H9 (cell line): ENCODE measurements around the gene UPF2. TPM values are rescaled to one million over a fixed set of nuclear protein-coding genes. Genes with fewer than 3 reads are reported as not detected.

Experiments used
- DNase-seq: peaks from one replicate; pipeline ENCODE4 v3.0.0-alpha.2; 2017
- H2AFZ ChIP-seq: one replicate; pipeline ENCODE4 v1.6.1; 2013; ENCODE audit warnings: mild to moderate bottlenecking, low read length, control low read depth, moderate library complexity
- H2AK5ac ChIP-seq: 2 replicates; pipeline ENCODE4 v1.6.1; 2013; ENCODE audit warnings: low read length, control low read depth, mixed read lengths; ENCODE audit not compliant: insufficient read length
- H2BK120ac ChIP-seq: one replicate; pipeline ENCODE4 v1.6.1; 2013; ENCODE audit warnings: low read depth, mild to moderate bottlenecking, low read length, control low read depth, inconsistent platforms; ENCODE audit not compliant: poor library complexity, severe bottlenecking
- H2BK12ac ChIP-seq: 2 replicates; pipeline ENCODE4 v1.6.1; 2013; ENCODE audit warnings: low read length, control low read depth, mixed read lengths, low read depth; ENCODE audit not compliant: insufficient read length
- H2BK15ac ChIP-seq: 2 replicates; pipeline ENCODE4 v1.6.1; 2013; ENCODE audit warnings: low read depth, low read length, control low read depth
- H2BK20ac ChIP-seq: one replicate; pipeline ENCODE4 v1.6.1; 2013; ENCODE audit warnings: low read depth, mild to moderate bottlenecking, low read length, control low read depth, inconsistent platforms; ENCODE audit not compliant: poor library complexity, severe bottlenecking
- H2BK5ac ChIP-seq: 2 replicates; pipeline ENCODE4 v1.6.1; 2013; ENCODE audit warnings: low read length, control low read depth, mixed read lengths; ENCODE audit not compliant: insufficient read length
- H3K14ac ChIP-seq: 2 replicates; pipeline ENCODE4 v1.6.1; 2013; ENCODE audit warnings: low read length, control low read depth; ENCODE audit not compliant: insufficient read depth
- H3K18ac ChIP-seq: 2 replicates; pipeline ENCODE4 v1.6.1; 2013; ENCODE audit warnings: low read depth, mild to moderate bottlenecking, mixed read lengths, low read length, control low read depth; ENCODE audit not compliant: insufficient read length
- H3K23ac ChIP-seq: 2 replicates; pipeline ENCODE4 v1.6.1; 2013; ENCODE audit warnings: low read length, control low read depth, mixed read lengths, low read depth; ENCODE audit not compliant: insufficient read length
- H3K23me2 ChIP-seq: 2 replicates; pipeline ENCODE4 v1.6.1; 2013; ENCODE audit warnings: low read depth, mild to moderate bottlenecking, mixed read lengths, low read length, control low read depth; ENCODE audit not compliant: insufficient read length, poor library complexity, severe bottlenecking
- H3K27ac ChIP-seq: 2 replicates; pipeline ENCODE4 v1.5.1; 2013; ENCODE audit warnings: low read length, control low read depth, mixed read lengths, low read depth; ENCODE audit not compliant: insufficient read length
- H3K27me3 ChIP-seq: 2 replicates; pipeline ENCODE4 v1.6.1; 2013; ENCODE audit warnings: low read length, control low read depth, inconsistent platforms; ENCODE audit not compliant: insufficient read depth
- H3K4ac ChIP-seq: 2 replicates; pipeline ENCODE4 v1.6.1; 2013; ENCODE audit warnings: low read depth, mild to moderate bottlenecking, control low read depth, inconsistent platforms, low read length, moderate library complexity
- H3K4me1 ChIP-seq: 2 replicates; pipeline ENCODE4 v1.6.1; 2013; ENCODE audit warnings: low read length, control low read depth, inconsistent platforms; ENCODE audit not compliant: insufficient read depth
- H3K4me2 ChIP-seq: 2 replicates; pipeline ENCODE4 v1.6.1; 2013; ENCODE audit warnings: low read length, control low read depth, mixed read lengths; ENCODE audit not compliant: insufficient read length, insufficient read depth
- H3K56ac ChIP-seq: 2 replicates; pipeline ENCODE4 v1.6.1; 2013; ENCODE audit warnings: low read depth, mild to moderate bottlenecking, mixed read lengths, low read length, control low read depth; ENCODE audit not compliant: insufficient read length
- H3K79me1 ChIP-seq: 2 replicates; pipeline ENCODE4 v1.6.1; 2013; ENCODE audit warnings: low read depth, mild to moderate bottlenecking, moderate library complexity, low read length, control low read depth, inconsistent platforms; ENCODE audit not compliant: insufficient read depth, poor library complexity, severe bottlenecking
- H3K79me2 ChIP-seq: 2 replicates; pipeline ENCODE4 v1.6.1; 2013; ENCODE audit warnings: low read length, control low read depth, inconsistent platforms; ENCODE audit not compliant: insufficient read depth
- H3K9ac ChIP-seq: 2 replicates; pipeline ENCODE4 v1.6.1; 2013; ENCODE audit warnings: low read length, control low read depth, mixed read lengths; ENCODE audit not compliant: insufficient read length; ENCODE audit errors: extremely low read depth
- H3K9me3 ChIP-seq: one replicate; pipeline ENCODE4 v1.6.1; 2013; ENCODE audit warnings: low read depth, low read length, inconsistent platforms; ENCODE audit not compliant: control insufficient read depth
- H3T11ph ChIP-seq: one replicate; pipeline ENCODE4 v1.6.1; 2013; ENCODE audit warnings: mild to moderate bottlenecking, low read length, control low read depth, inconsistent platforms
- H4K20me1 ChIP-seq: one replicate; pipeline ENCODE4 v1.6.1; 2013; ENCODE audit not compliant: control insufficient read depth, insufficient read length, insufficient read depth
- H4K5ac ChIP-seq: 2 replicates; pipeline ENCODE4 v1.6.1; 2013; ENCODE audit warnings: low read depth, mild to moderate bottlenecking, mixed read lengths, low read length, control low read depth; ENCODE audit not compliant: insufficient read length
- H4K8ac ChIP-seq: replicated peaks from 2 replicates; pipeline ENCODE4 v1.6.1; 2013; ENCODE audit warnings: low read length, control low read depth, mixed read lengths, low read depth; ENCODE audit not compliant: insufficient read length
- H4K91ac ChIP-seq: 2 replicates; pipeline ENCODE4 v1.6.1; 2013; ENCODE audit warnings: low read depth, mild to moderate bottlenecking, moderate library complexity, mixed read lengths, low read length, control low read depth; ENCODE audit not compliant: insufficient read length
- H3K27ac Mint-ChIP-seq, 3 experiments: 2 replicates in 2 of 3; 3 replicates in 1 of 3; pipeline ENCODE4 v1.8.0; 2020 to 2021; ENCODE audit warnings: mixed read lengths in 3 of 3, mild to moderate bottlenecking in 1 of 3, moderate library complexity in 1 of 3
- H3K27me3 Mint-ChIP-seq: 2 replicates; pipeline ENCODE4 v1.8.0; 2021; ENCODE audit warnings: low read depth, mild to moderate bottlenecking, moderate library complexity, mixed read lengths
- H3K36me3 Mint-ChIP-seq, 3 experiments: 2 replicates in 2 of 3; 3 replicates in 1 of 3; pipeline ENCODE4 v1.8.0; 2020 to 2021; ENCODE audit warnings: low read depth in 3 of 3, mixed read lengths in 3 of 3; ENCODE audit not compliant: insufficient read depth in 1 of 3
- H3K4me1 Mint-ChIP-seq, 2 experiments: 2 replicates each; pipeline ENCODE4 v1.8.0; 2020; ENCODE audit warnings: mixed read lengths in 2 of 2
- H3K4me3 Mint-ChIP-seq, 2 experiments: 2 replicates in 1 of 2; 3 replicates in 1 of 2; pipeline ENCODE4 v1.8.0; 2020 to 2021; ENCODE audit warnings: mild to moderate bottlenecking in 2 of 2, mixed read lengths in 2 of 2, moderate library complexity in 1 of 2
- H3K9me3 Mint-ChIP-seq, 2 experiments: 2 replicates in 1 of 2; 3 replicates in 1 of 2; pipeline ENCODE4 v1.8.0; 2020; ENCODE audit warnings: mild to moderate bottlenecking in 2 of 2, mixed read lengths in 2 of 2, moderate library complexity in 1 of 2
- WGBS: extraction: QIAGEN DNeasy Blood & Tissue Kit; methylation state at CpG from one replicate; pipeline ENCODE4 v1.1.7; 2013; ENCODE audit warnings: missing lambda C conversion rate, low lambda C conversion rate, mixed read lengths; ENCODE audit not compliant: insufficient read length; ENCODE audit errors: extremely low coverage; 5-methylcytosine and 5-hydroxymethylcytosine counted together
- total RNA-seq: library from RNA; stranded (reverse); gene quantifications from 2 replicates; pipeline ENCODE4 v1.2.1, GENCODE V29; 2021
- TF ChIP-seq, protein P1 (sequence below): fragments of 200-600 bp; sonication (generic); conservative IDR thresholded peaks from 3 replicates; pipeline ENCODE4 v1.8.0; 2021; ENCODE audit warnings: antibody characterized with exemption, mild to moderate bottlenecking

UPF2 gene
- total RNA-seq, 1 experiment from 2014 or later = 34.1 TPM

DNA sequence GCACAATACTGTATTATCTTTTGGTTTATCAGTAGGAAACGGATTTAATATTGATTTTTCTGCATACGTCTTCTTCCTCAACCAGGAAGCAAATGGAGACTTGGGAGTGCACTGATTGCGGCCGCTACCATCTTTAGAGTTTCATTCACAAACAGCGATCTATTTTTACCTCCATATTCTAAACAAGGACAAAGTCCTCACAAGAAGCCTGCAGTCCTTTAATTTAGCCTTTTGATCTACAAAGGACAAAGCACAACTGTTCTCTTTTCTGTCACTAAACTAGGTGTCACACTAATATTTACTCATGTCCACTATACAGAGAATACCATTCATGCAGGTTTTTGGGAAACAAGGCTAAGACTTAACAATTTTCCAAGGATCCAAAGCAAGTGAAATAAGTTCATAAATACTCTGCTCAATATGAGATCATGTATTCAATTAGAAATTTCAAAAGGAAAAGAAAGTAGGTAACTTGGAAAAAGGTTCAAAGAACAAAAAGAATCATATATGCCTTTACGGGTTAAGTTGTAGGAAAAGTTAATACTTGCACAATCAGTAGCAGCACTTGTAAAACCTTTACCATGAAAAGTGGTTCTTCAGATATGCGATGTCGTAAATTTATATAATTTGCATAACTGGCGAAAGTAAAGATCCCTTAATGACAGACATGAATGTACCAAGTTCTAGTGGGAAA, 92.1 kb downstream of the UPF2 start:
- H3K4me1 ChIP-seq = no peaks in the 10 kb centered on the region
- peaks cover 14 to 48% (median 37%) of the 10 kb centered on the region in 3 experiments; a peak in 6 of 7 replicates for H3K36me3 Mint-ChIP-seq

More for the DNA sequence above, 92.1 kb downstream of the UPF2 start:
- Mint-ChIP-seq H3K27me3 (no peaks in the 10 kb centered on the region), H3K27ac (no peak overlapping the region; a peak in 1 of 7 replicates), H3K4me1 (peaks cover 5% of the 10 kb centered on the region in 2 experiments), H3K4me3 (no peak overlapping the region), H3K9me3 (no peaks in the 10 kb centered on the region)
- no peaks in the 10 kb centered on the region for H3K23me2 ChIP-seq
- H2AFZ ChIP-seq = no peak overlapping the region
- H2AK5ac ChIP-seq = no peak overlapping the region
- H3K14ac ChIP-seq = no peak overlapping the region
- H3K18ac ChIP-seq = no peak overlapping the region
- no peak overlapping the region for H4K8ac ChIP-seq
- H3K4me2 ChIP-seq = no peak overlapping the region
- no peak for DNase-seq
- H2BK5ac ChIP-seq = no peak overlapping the region
- H3K9ac ChIP-seq = no peak overlapping the region
- H3K23ac ChIP-seq = no peak overlapping the region
- TF ChIP-seq, protein P1, sequence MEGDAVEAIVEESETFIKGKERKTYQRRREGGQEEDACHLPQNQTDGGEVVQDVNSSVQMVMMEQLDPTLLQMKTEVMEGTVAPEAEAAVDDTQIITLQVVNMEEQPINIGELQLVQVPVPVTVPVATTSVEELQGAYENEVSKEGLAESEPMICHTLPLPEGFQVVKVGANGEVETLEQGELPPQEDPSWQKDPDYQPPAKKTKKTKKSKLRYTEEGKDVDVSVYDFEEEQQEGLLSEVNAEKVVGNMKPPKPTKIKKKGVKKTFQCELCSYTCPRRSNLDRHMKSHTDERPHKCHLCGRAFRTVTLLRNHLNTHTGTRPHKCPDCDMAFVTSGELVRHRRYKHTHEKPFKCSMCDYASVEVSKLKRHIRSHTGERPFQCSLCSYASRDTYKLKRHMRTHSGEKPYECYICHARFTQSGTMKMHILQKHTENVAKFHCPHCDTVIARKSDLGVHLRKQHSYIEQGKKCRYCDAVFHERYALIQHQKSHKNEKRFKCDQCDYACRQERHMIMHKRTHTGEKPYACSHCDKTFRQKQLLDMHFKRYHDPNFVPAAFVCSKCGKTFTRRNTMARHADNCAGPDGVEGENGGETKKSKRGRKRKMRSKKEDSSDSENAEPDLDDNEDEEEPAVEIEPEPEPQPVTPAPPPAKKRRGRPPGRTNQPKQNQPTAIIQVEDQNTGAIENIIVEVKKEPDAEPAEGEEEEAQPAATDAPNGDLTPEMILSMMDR = no peak
- H3T11ph ChIP-seq = no peak overlapping the region
- H3K9me3 ChIP-seq = no peaks in the 10 kb centered on the region
- H2BK15ac ChIP-seq = no peak overlapping the region
- H4K91ac ChIP-seq = no peak overlapping the region
- no peak overlapping the region for H3K27ac ChIP-seq
- no peak overlapping the region for H3K56ac ChIP-seq
- no peaks in the 10 kb centered on the region for H3K79me1 ChIP-seq
- H4K5ac ChIP-seq = no peak overlapping the region
- no peak overlapping the region for H2BK20ac ChIP-seq
- no peak overlapping the region for H2BK120ac ChIP-seq
- no peak overlapping the region for H3K4ac ChIP-seq
- no peaks in the 10 kb centered on the region for H3K27me3 ChIP-seq
- no peaks in the 10 kb centered on the region for H3K79me2 ChIP-seq
- no peak overlapping the region for H2BK12ac ChIP-seq
- H4K20me1 ChIP-seq = no peaks in the 10 kb centered on the region
- no CpG with 5 or more reads among the region's 9 CpGs for WGBS
